ENCODE data around the gene ADAP2. TPM values are rescaled to one million over a fixed set of nuclear protein-coding genes. Genes with fewer than 3 reads are reported as not detected.
"Not testable (repeated sequence)": the region's sequence is repeated elsewhere in the genome, so short reads cannot be mapped to it uniquely, and the experiment has no call there.

The ADAP2 gene
- total RNA-seq, 1 experiment from 2014 or later = 0.76 TPM

DNA sequence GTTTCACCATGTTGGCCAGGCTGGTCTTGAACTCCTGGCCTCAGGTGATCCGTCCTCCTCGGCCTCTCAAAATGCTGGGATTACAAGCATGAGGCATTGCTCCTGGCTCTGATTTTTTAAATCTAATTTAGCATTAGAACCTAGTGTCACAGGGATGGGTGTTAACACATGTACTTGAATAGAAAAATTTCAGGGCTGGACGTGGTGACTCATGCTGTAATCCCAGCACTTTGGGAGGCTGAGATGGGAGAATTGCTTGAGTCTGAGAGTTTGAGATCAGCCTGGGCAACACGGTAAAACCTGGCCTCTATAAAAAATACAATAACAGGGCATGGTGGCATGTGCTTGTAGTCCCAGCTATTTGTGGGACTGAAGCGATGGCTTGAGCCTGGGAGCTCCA is 43.1 kb downstream of the ADAP2 start:
- intact Hi-C loops (cut with micrococcal nuclease; ENCODE audit: unreplicated experiment) = no loop called here
- H3K36me3 ChIP-seq (ENCODE audit: low read depth) = no peaks in the 10 kb centered on the region
- ChIA-PET POLR2A (ENCODE audit: unreplicated experiment) (no interaction called here), CTCF (no interaction called here)
- TF ChIP-seq CTCF (conservative IDR thresholded peaks at IDR 0.05) = no peak
- TF ChIP-seq EZH2 (IDR thresholded peaks at IDR 0.05; ENCODE audit: low read depth) = no peak
- 0 out of 2 replicates have a peak, but pooled peaks cover 8% of the 10 kb centered on the region for H3F3A ChIP-seq (ENCODE audit: insufficient read depth, low read depth)
- no peaks in the 10 kb centered on the region for H3K27me3 ChIP-seq (ENCODE audit: insufficient read depth, low read depth)
- H3K27ac ChIP-seq = no peak overlapping the region
- DNase-seq = no peak
- peaks cover 6% of the 10 kb centered on the region; the same call in 1 of the 2 replicates for H3K4me1 ChIP-seq (replicated peaks; ENCODE audit: insufficient read depth)
- no peaks in the 10 kb centered on the region for H3K79me2 ChIP-seq (ENCODE audit: low read depth)
- H3K9me2 ChIP-seq (ENCODE audit: insufficient read depth) = no peaks in the 10 kb centered on the region
- H3K9me3 ChIP-seq (ENCODE audit: insufficient read depth, low read depth) = no peaks in the 10 kb centered on the region
- no peak overlapping the region for H3K4me2 ChIP-seq
- no TSS peak for BruUV-seq (replicated peaks)
- H4K20me1 ChIP-seq (ENCODE audit: insufficient read depth) = no peaks in the 10 kb centered on the region
- H2AFZ ChIP-seq = no peak overlapping the region
- no peak overlapping the region for H3K4me3 ChIP-seq

GRCh38 chr17:30965686-30966085 is 43.9 kb downstream of the ADAP2 start:
- TF ChIP-seq CTCF (conservative IDR thresholded peaks at IDR 0.05) (no peak), EZH2 (IDR thresholded peaks at IDR 0.05; ENCODE audit: low read depth) (no peak)
- CTCF ChIA-PET = no interaction called here
- no TSS peak for BruUV-seq (replicated peaks)
- Histone ChIP-seq H3K36me3 (ENCODE audit: low read depth) (no peaks in the 10 kb centered on the region), H4K20me1 (ENCODE audit: insufficient read depth) (no peaks in the 10 kb centered on the region), H3K27me3 (ENCODE audit: insufficient read depth, low read depth) (no peaks in the 10 kb centered on the region), H3K4me1 (replicated peaks; ENCODE audit: insufficient read depth) (peaks cover 9% of the 10 kb centered on the region; the same call in 1 of the 2 replicates), H3K4me3 (no peak overlapping the region), H3K79me2 (ENCODE audit: low read depth) (no peaks in the 10 kb centered on the region), H3K4me2 (no peak overlapping the region), H3K9me2 (ENCODE audit: insufficient read depth) (no peaks in the 10 kb centered on the region), H3F3A (ENCODE audit: insufficient read depth, low read depth) (peaks cover 16% of the 10 kb centered on the region; the same call in 1 of the 2 replicates), H2AFZ (no peak overlapping the region), H3K9me3 (ENCODE audit: insufficient read depth, low read depth) (no peaks in the 10 kb centered on the region), H3K27ac (no peak overlapping the region)
- intact Hi-C loops (cut with micrococcal nuclease; ENCODE audit: unreplicated experiment) = no loop called here
- POLR2A ChIA-PET (ENCODE audit: unreplicated experiment) = no interaction called here
- DNase-seq = no peak

DNA sequence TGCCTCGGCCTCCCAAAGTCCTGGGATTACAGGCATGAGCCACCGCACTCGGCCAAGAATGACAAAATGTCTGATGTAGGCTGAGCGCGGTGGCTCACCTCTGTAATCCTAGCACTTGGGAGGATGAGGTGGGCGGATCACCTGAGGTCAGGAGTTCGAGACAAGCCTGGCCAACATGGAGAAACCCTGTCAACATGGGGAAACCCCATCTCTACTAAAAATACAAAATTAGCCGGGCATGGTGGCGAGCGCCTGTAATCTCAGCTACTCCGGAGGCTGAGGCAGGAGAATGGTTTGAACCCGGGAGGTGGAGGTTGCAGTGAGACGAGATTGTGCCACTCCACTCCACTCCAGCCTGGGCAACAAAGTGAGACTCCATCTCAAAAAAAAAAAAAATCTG is 46.2 kb downstream of the ADAP2 start:
- H4K20me1 ChIP-seq (ENCODE audit: insufficient read depth); H3K36me3 ChIP-seq (ENCODE audit: low read depth); H3K4me3 ChIP-seq; POLR2A ChIA-PET (ENCODE audit: unreplicated experiment); BruUV-seq (replicated peaks); H3K9me2 ChIP-seq (ENCODE audit: insufficient read depth); H3K9me3 ChIP-seq (ENCODE audit: insufficient read depth, low read depth); H3K4me2 ChIP-seq; DNase-seq; H3K27ac ChIP-seq; H2AFZ ChIP-seq; H3K27me3 ChIP-seq (ENCODE audit: insufficient read depth, low read depth); intact Hi-C loops (cut with micrococcal nuclease; ENCODE audit: unreplicated experiment): not testable (repeated sequence)
- peaks cover 22% of the 10 kb centered on the region for H3F3A ChIP-seq (ENCODE audit: insufficient read depth, low read depth)
- H3K79me2 ChIP-seq (ENCODE audit: low read depth) = peaks cover 16% of the 10 kb centered on the region; the same call in 1 of the 2 replicates
- peaks cover 15% of the 10 kb centered on the region; the same call in 1 of the 2 replicates for H3K4me1 ChIP-seq (replicated peaks; ENCODE audit: insufficient read depth)
- CTCF ChIA-PET = interaction anchor here (0.6 kb wide), 1 partner anchor 135 kb away, joined by 3 read pairs; no protein-coding TSS in a partner anchor

Measured in PC-9 (cell line).